ENCODE data around the gene TMEM178A. TPM values are rescaled to one million over a fixed set of nuclear protein-coding genes. Genes with fewer than 3 reads are reported as not detected.

Gene TMEM178A
- total RNA-seq, 1 experiment from 2014 or later, result 7.5 TPM

DNA sequence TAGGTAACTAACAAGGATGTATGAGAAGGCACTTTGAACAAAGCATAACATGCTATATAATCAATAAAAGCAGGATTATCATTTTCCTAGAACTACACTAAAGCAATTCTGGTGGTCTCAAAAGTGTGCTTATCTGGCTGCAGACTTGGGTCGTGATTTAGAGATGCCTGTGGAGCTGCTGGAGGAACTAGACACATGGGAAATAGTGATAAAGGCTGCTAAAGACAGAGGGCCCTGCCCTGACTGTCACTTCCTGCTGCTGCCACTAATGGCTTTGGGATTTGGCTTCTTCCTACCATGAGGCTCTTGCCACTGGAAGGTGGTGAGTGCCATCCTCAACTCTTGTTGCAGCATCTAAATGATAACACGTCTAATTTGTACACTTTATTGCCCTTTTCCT lies 22.5 kb downstream of the TMEM178A start:
- Histone ChIP-seq H3K9me3 (ENCODE audit: control insufficient read depth, low read depth, low read length) (no peaks in the 10 kb centered on the region), H4K8ac (replicated peaks; ENCODE audit: insufficient read length, low read depth, low read length) (no peak overlapping the region), H3K23ac (ENCODE audit: insufficient read length, low read depth, low read length) (no peak overlapping the region), H2AFZ (ENCODE audit: low read length) (no peak overlapping the region), H3K27me3 (ENCODE audit: insufficient read depth, low read length) (no peaks in the 10 kb centered on the region), H2BK5ac (ENCODE audit: insufficient read length, low read length) (no peak overlapping the region), H3K4me1 (ENCODE audit: insufficient read depth, low read length) (0 out of 2 replicates have a peak, but pooled peaks cover 5% of the 10 kb centered on the region), H3K18ac (ENCODE audit: insufficient read length, low read depth, low read length) (no peak overlapping the region), H3K27ac (ENCODE audit: insufficient read length, low read depth, low read length) (no peak overlapping the region), H2BK120ac (ENCODE audit: low read depth, low read length, poor library complexity, severe bottlenecking) (no peak overlapping the region), H3K79me1 (ENCODE audit: insufficient read depth, low read depth, low read length, poor library complexity, severe bottlenecking) (no peaks in the 10 kb centered on the region), H4K5ac (ENCODE audit: insufficient read length, low read depth, low read length) (no peak overlapping the region), H3K4ac (ENCODE audit: low read depth, low read length) (no peak overlapping the region), H3K56ac (ENCODE audit: insufficient read length, low read depth, low read length) (no peak overlapping the region), H4K91ac (ENCODE audit: insufficient read length, low read depth, low read length) (no peak overlapping the region), H2AK5ac (ENCODE audit: insufficient read length, low read length) (no peak overlapping the region), H3K4me2 (ENCODE audit: insufficient read depth, insufficient read length, low read length) (no peak overlapping the region), H2BK15ac (ENCODE audit: low read depth, low read length) (no peak overlapping the region), H3K23me2 (ENCODE audit: insufficient read length, low read depth, low read length, poor library complexity, severe bottlenecking) (no peaks in the 10 kb centered on the region), H3K9ac (ENCODE audit: extremely low read depth, insufficient read length, low read length) (no peak overlapping the region), H3T11ph (ENCODE audit: low read length) (no peak overlapping the region), H3K14ac (ENCODE audit: insufficient read depth, low read length) (no peak overlapping the region), H2BK20ac (ENCODE audit: low read depth, low read length, poor library complexity, severe bottlenecking) (no peak overlapping the region), H2BK12ac (ENCODE audit: insufficient read length, low read depth, low read length) (no peak overlapping the region), H3K79me2 (ENCODE audit: insufficient read depth, low read length) (no peaks in the 10 kb centered on the region), H4K20me1 (ENCODE audit: control insufficient read depth, insufficient read depth, insufficient read length) (no peaks in the 10 kb centered on the region)
- H3K27me3 Mint-ChIP-seq (ENCODE audit: low read depth), result no peaks in the 10 kb centered on the region
- peaks cover 4% of the 10 kb centered on the region in 2 experiments; a peak in 4 of 5 replicates for H3K9me3 Mint-ChIP-seq
- TF ChIP-seq, protein P1, sequence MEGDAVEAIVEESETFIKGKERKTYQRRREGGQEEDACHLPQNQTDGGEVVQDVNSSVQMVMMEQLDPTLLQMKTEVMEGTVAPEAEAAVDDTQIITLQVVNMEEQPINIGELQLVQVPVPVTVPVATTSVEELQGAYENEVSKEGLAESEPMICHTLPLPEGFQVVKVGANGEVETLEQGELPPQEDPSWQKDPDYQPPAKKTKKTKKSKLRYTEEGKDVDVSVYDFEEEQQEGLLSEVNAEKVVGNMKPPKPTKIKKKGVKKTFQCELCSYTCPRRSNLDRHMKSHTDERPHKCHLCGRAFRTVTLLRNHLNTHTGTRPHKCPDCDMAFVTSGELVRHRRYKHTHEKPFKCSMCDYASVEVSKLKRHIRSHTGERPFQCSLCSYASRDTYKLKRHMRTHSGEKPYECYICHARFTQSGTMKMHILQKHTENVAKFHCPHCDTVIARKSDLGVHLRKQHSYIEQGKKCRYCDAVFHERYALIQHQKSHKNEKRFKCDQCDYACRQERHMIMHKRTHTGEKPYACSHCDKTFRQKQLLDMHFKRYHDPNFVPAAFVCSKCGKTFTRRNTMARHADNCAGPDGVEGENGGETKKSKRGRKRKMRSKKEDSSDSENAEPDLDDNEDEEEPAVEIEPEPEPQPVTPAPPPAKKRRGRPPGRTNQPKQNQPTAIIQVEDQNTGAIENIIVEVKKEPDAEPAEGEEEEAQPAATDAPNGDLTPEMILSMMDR (conservative IDR thresholded peaks at IDR 0.05), result no peak
- DNase-seq, result no peak
- peaks cover 18 to 21% of the 10 kb centered on the region in 2 experiments for H3K4me1 Mint-ChIP-seq
- WGBS (ENCODE audit: extremely low coverage, insufficient read length, low lambda C conversion rate), result no CpG with 5 or more reads among the region's 2 CpGs
- H3K27ac Mint-ChIP-seq, result no peak overlapping the region
- H3K36me3 Mint-ChIP-seq (ENCODE audit: insufficient read depth in 1 of 3, low read depth in 3 of 3), result peaks cover 3 to 6% (median 4%) of the 10 kb centered on the region in 3 experiments; a peak in 6 of 7 replicates
- H3K4me3 Mint-ChIP-seq, result no peak overlapping the region

Data from H9 (cell line).